NCI-H128 (cell line): ENCODE measurements around the gene C7orf33.
"Not testable (repeated sequence)": the region's sequence is repeated elsewhere in the genome, so short reads cannot be mapped to it uniquely, and the experiment has no call there.

ENCODE experiments used
- DNase-seq: peaks from one replicate; lab custom pipeline; 2025; ENCODE audit not compliant: unreplicated experiment; lab: John Stamatoyannopoulos, UW

The C7orf33 gene

GRCh38 chr7:148590471-148590870, at the start of gene C7orf33:
C7orf33 (plus strand) TSS chr7:148590766; CDS start chr7:148590926, 160 bp downstream.
- no peak for DNase-seq

- DNase-seq = no peak
Observed at GRCh38 chr7:148541891-148542504, 48.6 kb upstream of the C7orf33 start.

- DNase-seq = no peak
Observed at GRCh38 chr7:148543302-148543701, 47.3 kb upstream of the C7orf33 start.

- DNase-seq = no peak
Observed at GRCh38 chr7:148545172-148545571, 45.4 kb upstream of the C7orf33 start.

- DNase-seq = no peak
Observed at GRCh38 chr7:148545932-148546331, 44.6 kb upstream of the C7orf33 start.

GRCh38 chr7:148546857-148547256, 43.7 kb upstream of the C7orf33 start:
- DNase-seq = no peak

GRCh38 chr7:148547951-148548350, 42.6 kb upstream of the C7orf33 start:
- DNase-seq = no peak

- DNase-seq = no peak
Observed at GRCh38 chr7:148553979-148554378, 36.6 kb upstream of the C7orf33 start.

GRCh38 chr7:148556892-148557291, 33.7 kb upstream of the C7orf33 start:
- no peak for DNase-seq

GRCh38 chr7:148558914-148559313, 31.7 kb upstream of the C7orf33 start:
- no peak for DNase-seq

GRCh38 chr7:148561099-148561498, 29.5 kb upstream of the C7orf33 start:
- DNase-seq = no peak

GRCh38 chr7:148563583-148564274, 26.8 kb upstream of the C7orf33 start:
- DNase-seq = no peak

- not testable (repeated sequence) for DNase-seq
Observed at GRCh38 chr7:148564275-148564951, 26.2 kb upstream of the C7orf33 start.

GRCh38 chr7:148566736-148567135, 23.8 kb upstream of the C7orf33 start:
- DNase-seq = no peak

- no peak for DNase-seq
Observed at GRCh38 chr7:148567524-148567923, 23.0 kb upstream of the C7orf33 start.

- DNase-seq = no peak
Observed at GRCh38 chr7:148570510-148570909, 20.1 kb upstream of the C7orf33 start.

- DNase-seq = not testable (repeated sequence)
Observed at GRCh38 chr7:148570973-148571372, 19.6 kb upstream of the C7orf33 start.

GRCh38 chr7:148571381-148571780, 19.2 kb upstream of the C7orf33 start:
- DNase-seq = no peak

- no peak for DNase-seq
Observed at GRCh38 chr7:148572067-148572522, 18.5 kb upstream of the C7orf33 start.

- not testable (repeated sequence) for DNase-seq
Observed at GRCh38 chr7:148573581-148573980, 17.0 kb upstream of the C7orf33 start.

- DNase-seq = peak; percentile 31
Observed at GRCh38 chr7:148575640-148576411, 14.7 kb upstream of the C7orf33 start.
